Endothelial cell of umbilical vein (primary cell): ENCODE measurements around the gene KREMEN1.

Experiments used
- CTCF ChIP-seq, 2 donors: IDR thresholded peaks; 1 replicate in 1 of 2; 2 replicates in 1 of 2; pipeline ENCODE4 v1.5.1; 2011; ENCODE audit warnings: low read length in 2 of 2, mild to moderate bottlenecking in 2 of 2, moderate library complexity in 2 of 2, control low read depth in 1 of 2, inconsistent platforms in 1 of 2, low read depth in 1 of 2; ENCODE audit not compliant: insufficient read depth in 1 of 2; ENCODE audit errors: extremely low read depth in 1 of 2
- EZH2 ChIP-seq: IDR thresholded peaks from 2 replicates; pipeline ENCODE4 v1.6.1; 2012; ENCODE audit warnings: borderline replicate concordance, low read depth, mild to moderate bottlenecking, moderate library complexity, low read length, inconsistent platforms; ENCODE audit not compliant: severe bottlenecking
- GATA2 ChIP-seq: IDR thresholded peaks from 2 replicates; pipeline ENCODE4 v1.7.0; 2011; ENCODE audit warnings: low read depth, mild to moderate bottlenecking, moderate library complexity, mixed read lengths, low read length; ENCODE audit not compliant: insufficient read length, insufficient read depth
- JUN ChIP-seq: IDR thresholded peaks from 2 replicates; pipeline ENCODE4 v1.6.1; 2011; ENCODE audit warnings: borderline replicate concordance, low read depth; ENCODE audit not compliant: insufficient read length, insufficient read depth
- MAX ChIP-seq: IDR thresholded peaks from 2 replicates; pipeline ENCODE4 v1.6.1; 2011; ENCODE audit not compliant: insufficient read depth, insufficient read length
- MYC ChIP-seq: IDR thresholded peaks from one replicate; pipeline ENCODE4 v1.6.1; 2011; ENCODE audit warnings: mild to moderate bottlenecking, low read depth, low read length
- POLR2A ChIP-seq: IDR thresholded peaks from 2 replicates; pipeline ENCODE4 v1.6.1; 2012; ENCODE audit warnings: low read depth, mild to moderate bottlenecking, control low read depth, low read length
- POLR2AphosphoS5 ChIP-seq: IDR thresholded peaks from 2 replicates; pipeline ENCODE4 v1.6.1; 2012; ENCODE audit warnings: low read depth, mild to moderate bottlenecking, control low read depth, low read length, moderate library complexity; ENCODE audit not compliant: insufficient read depth

- no peak for TF ChIP-seq CTCF (IDR thresholded peaks at IDR 0.05; ENCODE audit: extremely low read depth in 1 of 2, insufficient read depth in 1 of 2, low read depth in 1 of 2, low read length in 2 of 2)
- no peak for TF ChIP-seq JUN
- TF ChIP-seq EZH2: no peak
- no peak for TF ChIP-seq MYC
- TF ChIP-seq POLR2A: no peak
- no peak for TF ChIP-seq GATA2
- TF ChIP-seq POLR2AphosphoS5: no peak
- TF ChIP-seq MAX: no peak
These were observed 79.5 kb downstream of the KREMEN1 start for GRCh38 chr22:29152045-29152953.
